Fibroblast of villous mesenchyme (primary cell): Measurements from ENCODE around the gene VTN. TPM values are rescaled to one million over a fixed set of nuclear protein-coding genes. Genes with fewer than 3 reads are reported as not detected.

Experiments used
- DNase-seq: peaks from one replicate; pipeline ENCODE4 v3.0.0-alpha.2; 2010; ENCODE audit warnings: low read depth
- H3K4me3 ChIP-seq: 2 replicates; pipeline ENCODE4 v1.5.1; 2011; ENCODE audit warnings: low read depth, mild to moderate bottlenecking, low read length
- CTCF ChIP-seq: IDR thresholded peaks from 2 replicates; pipeline ENCODE4 v1.5.1; 2012; ENCODE audit warnings: low read depth, mild to moderate bottlenecking, low read length; ENCODE audit not compliant: insufficient read depth
- total RNA-seq: library from RNA; depleted of rRNA; stranded (reverse); fragments of >200 nt; gene quantifications from 2 replicates; pipeline ENCODE4 v1.2.3, GENCODE V29; 2012

The VTN gene
- total RNA-seq, result 5.2 and 10.0 TPM in 2 replicates

GRCh38 chr17:28370035-28370743, at the start of gene VTN:
Gene VTN (minus strand): TSS chr17:28370307. CDS start chr17:28370203, 104 bp downstream.
- peak within 1 kb of the TSS; percentile 73 for H3K4me3 ChIP-seq
- no peak for TF ChIP-seq CTCF
- peak; percentile 98 for DNase-seq

- peak; percentile 82 for TF ChIP-seq CTCF
- H3K4me3 ChIP-seq, result no peak overlapping the region
- peak; percentile 79 for DNase-seq
Measured at GRCh38 chr17:28416703-28417311, 46.7 kb upstream of the VTN start.

GRCh38 chr17:28415886-28416285, 45.8 kb upstream of the VTN start:
- no peak for TF ChIP-seq CTCF
- H3K4me3 ChIP-seq, result no peak overlapping the region

GRCh38 chr17:28413804-28414203, 43.7 kb upstream of the VTN start:
- H3K4me3 ChIP-seq, result no peak overlapping the region
- no peak for DNase-seq
- no peak for TF ChIP-seq CTCF

More at GRCh38 chr17:28415886-28416285, 45.8 kb upstream of the VTN start:
- no peak for DNase-seq

GRCh38 chr17:28412099-28412498, 42.0 kb upstream of the VTN start:
- DNase-seq, result peak; percentile 8
- no peak overlapping the region for H3K4me3 ChIP-seq
- no peak for TF ChIP-seq CTCF

- TF ChIP-seq CTCF, result no peak
- no peak for DNase-seq
- no peak overlapping the region for H3K4me3 ChIP-seq
Measured at GRCh38 chr17:28407974-28408306, 37.8 kb upstream of the VTN start.
